ENCODE measurements around the gene SUV39H1.
"Not testable (repeated sequence)": the region's sequence is repeated elsewhere in the genome, so short reads cannot be mapped to it uniquely, and the experiment has no call there.

Gene SUV39H1

DNA sequence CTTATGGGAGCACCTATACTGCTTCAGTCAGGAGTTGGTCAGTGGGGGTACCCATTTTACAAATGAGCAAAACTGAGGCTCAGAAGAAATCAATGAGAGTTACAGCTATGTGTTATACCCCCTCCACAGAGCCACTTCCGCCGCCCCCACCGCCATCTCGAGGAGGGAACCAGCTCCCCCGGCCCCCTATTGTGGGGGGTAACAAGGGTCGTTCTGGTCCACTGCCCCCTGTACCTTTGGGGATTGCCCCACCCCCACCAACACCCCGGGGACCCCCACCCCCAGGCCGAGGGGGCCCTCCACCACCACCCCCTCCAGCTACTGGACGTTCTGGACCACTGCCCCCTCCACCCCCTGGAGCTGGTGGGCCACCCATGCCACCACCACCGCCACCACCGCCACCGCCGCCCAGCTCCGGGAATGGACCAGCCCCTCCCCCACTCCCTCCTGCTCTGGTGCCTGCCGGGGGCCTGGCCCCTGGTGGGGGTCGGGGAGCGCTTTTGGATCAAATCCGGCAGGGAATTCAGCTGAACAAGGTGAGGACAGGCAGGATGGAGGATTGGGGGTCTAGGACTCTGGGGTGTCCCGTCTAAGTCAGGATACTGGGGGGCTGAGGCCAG, 7.9 kb upstream of the SUV39H1 start:
- DNase-seq: no peak

DNA sequence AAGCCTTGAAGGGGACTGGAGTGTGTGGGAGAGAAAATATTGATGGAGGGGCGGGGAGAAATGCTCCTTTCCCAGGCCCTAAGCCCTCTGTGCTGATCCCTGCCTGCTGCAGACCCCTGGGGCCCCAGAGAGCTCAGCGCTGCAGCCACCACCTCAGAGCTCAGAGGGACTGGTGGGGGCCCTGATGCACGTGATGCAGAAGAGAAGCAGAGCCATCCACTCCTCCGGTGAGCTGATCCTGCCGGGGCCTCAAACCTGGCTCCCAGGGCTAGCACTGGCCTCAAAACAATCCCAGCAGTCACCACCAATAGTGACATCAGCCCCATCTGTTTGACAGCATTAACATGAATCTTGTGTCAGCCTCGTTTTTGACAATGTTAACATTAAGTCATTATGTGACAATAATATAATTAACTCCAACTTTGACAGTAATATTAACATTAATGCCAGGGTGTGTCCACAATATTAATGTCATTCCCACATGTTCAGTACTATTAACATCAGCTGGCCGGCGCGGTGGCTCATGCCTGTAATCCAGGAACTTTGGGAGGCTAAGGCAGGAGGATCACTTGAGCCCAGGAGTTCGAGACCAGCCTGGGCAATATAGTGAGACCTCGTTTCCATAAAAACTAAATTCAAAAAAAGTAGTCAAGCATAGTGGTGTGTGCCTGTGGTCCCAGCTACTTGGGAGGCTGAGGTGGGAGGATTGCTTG, 7.2 kb upstream of the SUV39H1 start:
- DNase-seq: no peak

DNA sequence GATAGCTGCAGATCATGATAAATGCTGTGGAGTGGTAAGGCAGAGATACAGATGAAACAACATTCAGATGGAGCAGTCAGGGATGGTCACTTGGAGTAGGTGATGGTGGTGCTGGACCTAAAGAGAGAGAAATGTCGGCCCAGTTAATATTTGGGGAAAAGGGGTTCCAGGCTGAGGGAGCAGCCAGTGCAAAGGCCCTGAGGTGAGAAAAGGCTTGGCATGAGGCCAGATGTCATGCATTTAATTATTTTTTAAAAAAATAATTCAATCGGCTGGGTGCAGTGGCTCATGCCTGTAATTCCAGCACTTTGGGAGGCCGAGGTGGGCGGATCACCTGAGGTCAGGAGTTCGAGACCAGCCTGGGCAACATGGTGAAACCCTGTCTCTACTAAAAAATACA, 4.8 kb upstream of the SUV39H1 start:
- DNase-seq: not testable (repeated sequence)

DNA sequence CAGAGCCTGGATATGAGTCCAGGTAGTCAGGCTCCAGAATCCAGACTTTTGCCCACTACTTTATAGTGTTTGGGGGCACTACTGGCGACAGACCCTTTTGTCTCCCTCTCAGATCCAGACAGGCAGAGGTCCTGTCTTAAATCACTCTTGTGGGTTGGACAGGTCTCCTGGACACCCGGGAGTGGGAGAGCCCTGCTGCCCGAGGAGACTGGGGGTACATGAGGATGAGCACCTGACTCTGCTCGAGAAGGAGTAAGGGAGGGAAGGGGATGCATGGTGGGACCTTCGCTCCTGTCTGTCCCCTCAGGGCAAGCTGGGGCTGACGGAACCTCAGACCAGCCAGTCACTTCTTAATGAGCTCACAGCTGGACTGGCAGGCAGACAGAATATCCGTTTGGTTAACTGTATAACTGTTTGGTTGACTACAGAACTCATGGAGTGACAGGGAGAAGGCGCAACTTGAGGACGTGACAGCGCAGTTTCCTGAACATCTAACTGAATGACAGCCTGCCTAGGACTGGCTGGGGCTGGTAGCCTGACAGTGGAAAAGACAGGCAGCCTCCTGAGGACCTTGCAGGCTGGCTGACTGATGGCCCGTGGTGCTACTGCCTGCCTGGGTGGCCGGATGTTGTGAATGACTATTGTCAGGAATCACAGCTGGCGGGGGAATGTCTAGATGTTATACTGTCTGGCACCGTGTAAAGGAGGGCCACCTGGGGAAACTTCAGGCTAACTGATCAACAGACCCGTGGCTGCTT, 1.6 kb upstream of the SUV39H1 start:
- no peak for DNase-seq

DNA sequence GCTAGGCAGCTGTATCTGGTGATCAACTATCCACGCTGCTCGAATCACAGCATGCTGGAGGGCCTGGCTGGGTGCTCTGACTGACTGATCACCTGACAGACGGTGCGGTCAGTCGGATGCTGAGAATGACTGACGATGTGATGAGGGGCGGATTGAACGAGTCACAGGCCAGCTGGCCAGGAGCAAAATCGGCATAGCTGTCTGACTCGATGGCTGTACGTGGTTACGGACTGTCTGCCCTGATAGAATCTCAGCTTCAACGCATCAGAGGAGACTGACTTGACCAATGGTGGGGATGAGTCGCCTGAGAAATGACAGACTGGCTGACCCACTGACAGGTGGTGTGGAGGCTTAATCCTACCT, 1.0 kb upstream of the SUV39H1 start:
- DNase-seq: no peak

DNA sequence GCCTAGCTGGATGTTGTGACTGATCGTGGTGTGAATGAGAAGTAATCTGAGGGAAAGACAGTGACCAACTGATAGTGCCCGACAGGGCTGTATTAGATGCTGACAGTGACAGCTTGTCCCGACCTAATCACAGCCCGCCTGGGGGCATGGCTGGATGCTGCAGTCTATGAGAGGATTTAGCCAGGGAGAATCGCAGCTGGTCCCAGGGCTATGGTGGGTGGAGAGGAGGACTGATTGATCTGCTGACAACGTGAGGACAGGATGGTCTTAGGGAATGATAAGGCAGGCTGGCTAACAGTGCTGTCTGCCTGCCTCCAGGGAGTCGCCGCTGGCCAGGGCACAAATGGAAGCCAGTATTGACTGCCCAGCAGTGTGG, 621 bp upstream of the SUV39H1 start:
- no peak for DNase-seq

DNA sequence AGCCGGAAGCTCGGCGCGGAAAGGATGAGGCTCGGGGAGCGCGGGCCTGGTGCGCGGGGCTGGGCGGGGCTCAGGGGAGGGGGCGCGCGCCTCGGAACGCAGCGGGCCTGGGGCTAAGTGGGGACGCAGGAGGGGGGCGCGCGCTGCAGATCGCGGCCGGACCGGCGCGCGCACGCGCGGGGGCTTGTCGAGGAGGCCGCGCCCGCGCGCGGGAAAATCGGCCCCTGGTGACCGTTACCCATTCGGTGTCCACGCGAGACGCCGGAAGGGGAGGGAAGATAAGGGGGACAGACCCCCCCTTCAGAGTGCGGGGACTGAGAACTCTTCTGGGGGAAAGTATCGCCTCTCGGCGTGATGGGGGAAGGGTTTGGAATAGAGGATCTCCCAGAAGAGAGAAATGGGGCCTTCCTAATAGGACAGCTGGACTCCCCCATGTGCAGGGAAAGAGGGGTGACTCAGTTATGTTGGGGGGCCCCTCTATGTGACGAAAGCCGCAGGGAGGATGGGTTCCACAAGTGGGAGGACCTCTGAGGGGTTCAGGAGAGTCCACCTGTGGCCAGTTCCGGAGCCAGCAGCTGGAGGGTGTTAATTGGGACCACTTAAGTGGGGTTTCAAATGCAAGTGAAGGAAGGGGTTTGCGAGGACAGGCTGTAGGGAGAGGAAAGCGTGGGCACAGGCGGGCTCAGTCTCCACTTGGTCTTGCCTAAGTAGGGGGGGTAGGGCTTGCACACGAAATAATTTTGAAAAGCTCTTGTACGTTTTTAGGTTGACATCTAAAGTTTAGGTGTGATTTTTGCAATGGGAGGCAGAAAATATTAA, 584 bp downstream of the SUV39H1 start:
- DNase-seq: no peak

DNA sequence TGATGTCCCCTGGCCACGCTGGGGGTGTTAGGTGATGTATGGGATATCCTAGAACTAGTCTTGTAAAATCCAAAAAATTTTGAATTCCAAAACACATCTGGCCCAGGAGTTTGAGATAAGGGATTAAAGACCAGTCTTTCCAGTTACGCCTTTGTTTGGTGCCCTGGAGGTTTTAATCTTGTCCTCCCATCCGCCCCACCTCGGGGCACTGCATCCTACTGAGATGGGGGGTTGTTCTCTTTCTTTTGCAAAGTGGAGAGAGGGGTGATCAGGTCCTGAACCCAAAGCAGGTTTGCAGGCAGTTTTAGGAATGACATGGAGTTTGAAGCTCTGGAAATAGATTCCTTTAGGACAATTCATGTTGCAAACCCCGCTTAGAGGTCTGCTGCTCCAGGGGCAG, 1.8 kb downstream of the SUV39H1 start:
- no peak for DNase-seq

DNA sequence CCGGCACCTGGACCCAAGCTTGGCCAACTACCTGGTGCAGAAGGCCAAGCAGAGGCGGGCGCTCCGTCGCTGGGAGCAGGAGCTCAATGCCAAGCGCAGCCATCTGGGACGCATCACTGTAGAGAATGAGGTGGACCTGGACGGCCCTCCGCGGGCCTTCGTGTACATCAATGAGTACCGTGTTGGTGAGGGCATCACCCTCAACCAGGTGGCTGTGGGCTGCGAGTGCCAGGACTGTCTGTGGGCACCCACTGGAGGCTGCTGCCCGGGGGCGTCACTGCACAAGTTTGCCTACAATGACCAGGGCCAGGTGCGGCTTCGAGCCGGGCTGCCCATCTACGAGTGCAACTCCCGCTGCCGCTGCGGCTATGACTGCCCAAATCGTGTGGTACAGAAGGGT, 3.7 kb downstream of the SUV39H1 start:
- DNase-seq: no peak

DNA sequence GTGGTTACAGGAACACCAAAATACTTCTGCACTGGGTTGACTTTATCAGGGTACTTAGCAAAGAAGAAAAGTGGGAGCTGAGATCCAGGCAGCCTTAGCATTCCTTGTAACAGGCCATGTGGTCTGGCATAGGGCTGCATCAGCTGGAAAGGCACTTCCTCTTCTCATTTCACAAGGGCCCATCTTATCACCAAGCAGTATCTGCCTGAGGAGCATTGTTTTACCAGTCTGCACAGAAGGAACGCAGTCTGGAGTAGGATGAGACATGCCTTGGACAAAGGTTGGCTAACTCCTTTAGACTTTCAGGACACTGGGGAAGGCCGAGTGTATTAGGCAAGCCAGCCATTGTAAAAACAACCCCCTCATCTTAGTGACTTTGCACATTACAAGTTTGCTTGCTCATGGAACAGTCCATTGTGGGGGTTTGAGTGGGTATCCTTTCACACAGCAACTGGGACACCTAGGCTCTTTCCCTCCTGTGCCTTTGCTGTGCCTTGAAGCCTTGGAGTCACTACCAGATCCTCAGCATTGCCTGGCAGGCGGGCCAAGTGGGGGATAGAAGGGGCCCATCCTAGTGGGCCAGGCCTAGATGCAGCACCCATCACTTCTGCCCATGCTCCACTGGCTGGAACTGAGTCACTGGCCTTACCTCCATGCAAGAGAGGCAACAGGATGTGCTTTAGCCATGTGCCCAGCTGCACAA, 4.6 kb downstream of the SUV39H1 start:
- no peak for DNase-seq

DNA sequence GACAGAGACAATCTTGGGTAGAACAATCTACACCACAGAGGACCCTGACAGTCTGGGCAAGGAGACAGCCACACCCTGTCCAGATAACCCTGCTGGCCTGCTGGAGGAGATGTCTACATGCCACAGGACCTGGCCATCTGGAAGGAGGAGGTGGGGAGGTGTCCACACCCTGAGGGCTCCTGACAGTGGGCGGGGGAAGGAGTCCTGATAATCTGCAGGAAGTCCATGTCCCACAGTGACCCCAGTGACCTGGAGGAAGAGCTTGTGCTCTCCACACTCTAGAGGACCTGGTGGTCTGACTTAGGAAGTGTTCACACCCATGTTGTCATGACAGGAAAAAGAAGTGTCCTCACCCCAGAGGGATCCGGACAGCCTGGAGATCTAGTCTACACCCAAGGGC, 5.5 kb downstream of the SUV39H1 start:
- DNase-seq: no peak

DNA sequence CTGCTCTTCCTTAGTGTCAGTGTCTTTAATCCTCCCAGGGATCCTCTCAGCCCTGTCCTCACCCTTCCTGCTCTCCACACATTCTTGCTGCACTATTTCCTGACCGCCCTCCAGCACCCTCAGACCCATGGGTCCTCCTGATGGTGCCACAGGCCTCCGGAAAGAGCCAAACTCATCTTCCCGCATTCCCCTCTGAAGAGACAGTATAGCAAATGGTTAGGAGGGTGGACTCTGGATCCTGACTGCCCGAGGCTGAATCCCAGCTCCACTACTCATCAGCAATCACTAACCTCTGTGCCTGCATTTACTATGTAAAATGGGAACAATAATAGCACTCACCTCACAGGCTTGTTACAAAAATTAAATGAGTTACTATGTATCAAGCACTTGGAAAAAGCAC, 6.2 kb downstream of the SUV39H1 start:
- DNase-seq: no peak

DNA sequence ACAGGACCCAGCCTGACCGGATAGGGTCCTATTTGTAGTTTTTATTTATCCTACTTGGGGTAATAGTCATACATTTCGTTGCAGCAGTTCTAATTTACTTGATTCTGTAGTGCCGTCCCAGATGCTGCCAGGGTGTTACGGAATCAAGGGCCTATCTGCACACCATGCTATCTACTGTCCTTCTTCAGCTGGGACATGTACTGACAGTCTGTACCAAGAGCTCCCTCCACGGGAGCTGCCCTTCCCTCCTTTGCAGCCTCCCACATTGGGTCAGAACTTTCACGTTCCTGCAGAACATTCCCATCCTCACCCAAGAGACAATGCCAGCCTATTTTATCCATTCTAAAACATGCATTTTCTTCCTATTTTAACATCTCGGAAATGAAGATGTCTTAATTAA, 6.7 kb downstream of the SUV39H1 start:
- DNase-seq: no peak

DNA sequence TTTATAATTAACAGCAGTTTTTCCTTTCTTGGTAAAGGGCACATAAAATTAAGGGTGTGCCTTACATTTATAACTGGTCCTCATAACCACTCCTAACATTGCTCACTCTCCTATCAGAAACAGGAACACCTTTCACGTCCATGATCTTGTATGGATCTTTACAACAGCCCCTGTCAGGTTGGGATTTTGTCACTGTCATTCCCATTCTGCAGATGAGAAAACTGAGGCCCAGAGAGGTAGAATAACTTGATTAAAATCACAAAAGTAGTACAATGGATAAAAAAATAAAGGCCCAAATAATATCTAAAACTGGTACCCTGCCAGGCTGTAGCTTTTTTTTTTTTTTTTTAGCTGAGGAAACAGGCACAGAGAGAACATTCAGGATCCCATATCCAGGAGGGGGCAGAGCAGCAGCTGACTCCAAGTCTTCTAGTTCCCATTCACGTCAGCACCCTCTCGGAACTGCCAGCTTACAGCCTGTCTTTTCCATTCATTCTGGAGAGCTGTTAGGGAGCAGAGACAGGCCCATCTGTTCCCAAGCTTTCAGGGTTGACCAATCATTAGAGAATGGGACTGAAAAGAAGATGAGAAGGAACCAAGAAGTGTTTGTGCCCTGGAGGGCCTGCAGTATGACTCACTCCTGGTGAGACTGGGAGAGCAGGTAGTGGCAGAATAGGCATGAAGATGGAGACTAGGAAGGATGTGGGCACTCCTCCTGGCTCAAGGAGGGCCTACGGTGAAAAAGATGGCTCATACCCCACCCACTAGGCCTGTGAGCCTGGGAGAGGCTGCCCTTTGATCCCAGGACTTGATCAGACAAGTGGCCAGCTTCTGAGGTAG, 7.3 kb downstream of the SUV39H1 start:
- no peak for DNase-seq

DNA sequence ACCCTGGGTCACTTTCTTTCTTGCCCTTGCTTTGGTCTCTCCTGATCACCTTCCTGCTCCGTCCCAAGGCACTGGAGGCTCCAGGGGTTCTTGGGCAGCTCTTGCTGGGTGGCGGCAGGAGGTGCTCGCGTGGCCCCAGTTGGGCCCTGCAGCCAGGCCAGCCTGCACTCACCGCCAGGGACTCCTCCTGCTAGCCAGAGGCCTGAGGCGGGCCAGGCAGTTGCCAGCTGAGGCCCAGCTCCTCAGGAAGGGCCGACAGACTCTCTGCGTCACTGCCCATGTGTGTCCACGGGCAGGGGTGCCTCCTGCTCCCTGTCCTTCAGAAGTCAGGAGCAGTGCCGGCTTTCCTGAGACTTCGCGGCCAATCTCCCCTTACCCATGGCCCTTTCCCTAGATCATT, 9.3 kb downstream of the SUV39H1 start:
- no peak for DNase-seq

DNA sequence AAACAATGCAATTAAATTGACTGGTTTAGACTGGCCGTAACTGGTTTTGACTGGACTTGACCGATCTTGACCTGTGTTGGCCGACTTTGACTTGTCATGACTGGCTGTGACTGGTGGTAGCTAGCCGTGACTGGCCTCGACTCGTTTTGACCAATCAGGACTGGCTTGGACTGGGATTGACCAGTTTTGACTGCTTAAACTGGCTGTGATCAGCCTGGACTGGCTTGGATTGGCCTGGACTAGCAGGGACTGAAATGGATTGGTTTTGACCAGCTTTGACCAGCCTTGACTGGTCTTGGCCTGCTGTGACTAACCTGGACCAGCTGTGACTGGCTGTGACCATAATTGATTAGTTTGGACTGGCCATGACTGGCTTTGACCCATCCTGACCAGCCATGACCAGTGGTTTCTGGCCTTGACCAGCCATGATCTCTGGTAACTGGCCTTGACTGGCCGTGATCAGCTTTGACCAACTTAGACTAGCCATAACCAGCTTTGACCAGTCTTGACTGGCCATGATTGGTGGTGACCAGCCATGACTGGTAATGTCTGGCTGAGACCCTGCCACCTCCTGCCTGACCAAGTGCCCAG, 13.1 kb downstream of the SUV39H1 start:
- no peak for DNase-seq

DNA sequence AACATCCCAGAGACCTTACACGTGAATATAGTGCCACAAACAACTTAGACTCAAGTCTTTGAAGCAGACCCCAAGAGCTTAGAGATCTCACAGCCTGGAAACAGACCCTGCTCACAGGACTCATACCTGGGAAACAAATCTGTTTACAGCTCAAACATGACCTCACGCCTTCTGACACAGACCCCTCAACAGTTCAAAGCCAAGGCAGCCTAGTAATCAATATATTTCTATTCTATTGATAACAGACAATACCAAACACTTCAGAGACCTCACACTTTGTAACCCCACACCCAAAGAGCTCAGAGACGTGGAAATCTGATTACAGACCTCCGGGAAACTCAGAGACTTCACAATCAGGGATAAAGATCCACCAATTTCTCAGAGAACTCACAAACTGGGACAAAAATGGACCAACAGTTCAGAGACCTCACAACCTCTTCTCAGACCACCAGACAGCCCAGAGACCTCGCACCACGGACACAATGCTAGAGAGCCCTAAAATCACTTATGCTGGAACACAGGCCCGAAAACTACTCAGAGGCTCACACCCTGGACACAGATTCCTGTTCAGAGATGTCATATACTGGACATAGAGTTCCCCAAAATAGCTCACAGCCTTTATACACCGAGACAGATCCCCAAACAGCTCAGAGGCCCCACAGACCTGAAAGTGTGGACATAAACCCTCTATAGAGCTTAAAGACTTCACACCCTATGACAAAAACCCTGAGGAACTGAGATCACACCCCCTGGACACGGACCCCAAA, 14.8 kb downstream of the SUV39H1 start:
- DNase-seq: no peak

DNA sequence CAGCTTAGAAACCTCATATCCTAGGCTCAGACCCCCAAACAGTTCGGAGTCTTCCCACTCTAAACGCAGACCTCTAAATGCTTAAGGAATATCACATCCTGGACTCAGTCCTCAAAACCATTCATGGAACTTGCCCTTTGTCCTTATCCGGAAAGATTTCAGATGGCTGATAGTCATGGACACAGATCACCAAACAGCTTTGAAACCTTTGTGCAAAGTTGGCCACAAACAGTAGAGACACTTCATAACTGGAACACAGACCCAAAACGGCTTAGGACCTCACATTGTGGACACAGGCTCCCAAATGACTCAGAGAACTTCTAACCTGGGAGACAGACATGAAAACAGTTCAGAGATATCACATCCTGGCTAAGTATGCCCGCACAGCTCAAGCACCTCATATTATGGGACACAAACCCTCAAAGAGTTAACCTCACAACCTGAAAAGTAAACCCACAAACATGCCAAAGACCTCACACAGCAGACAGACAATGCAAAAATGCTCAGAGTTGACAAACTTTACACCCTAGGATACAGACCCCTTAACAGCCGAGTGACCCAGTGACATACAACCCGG, 15.5 kb downstream of the SUV39H1 start:
- DNase-seq: no peak

DNA sequence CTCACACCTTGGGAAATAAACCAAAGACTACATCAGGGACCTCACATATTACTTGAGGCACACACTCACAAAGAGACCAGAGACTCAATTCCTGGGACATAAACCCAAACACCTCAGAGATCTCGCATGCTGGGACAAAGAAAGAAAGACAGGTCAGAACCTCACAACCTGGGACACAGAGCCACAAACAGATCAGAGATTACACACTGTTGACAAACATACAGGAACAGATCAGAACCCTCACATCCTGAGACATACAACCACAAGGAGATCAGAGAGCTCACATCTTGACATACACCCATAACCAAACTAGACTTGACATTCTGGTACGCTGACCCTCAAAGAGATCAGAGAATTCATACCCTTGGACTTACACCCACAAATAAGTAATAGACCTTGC, 17.3 kb downstream of the SUV39H1 start:
- DNase-seq: no peak

DNA sequence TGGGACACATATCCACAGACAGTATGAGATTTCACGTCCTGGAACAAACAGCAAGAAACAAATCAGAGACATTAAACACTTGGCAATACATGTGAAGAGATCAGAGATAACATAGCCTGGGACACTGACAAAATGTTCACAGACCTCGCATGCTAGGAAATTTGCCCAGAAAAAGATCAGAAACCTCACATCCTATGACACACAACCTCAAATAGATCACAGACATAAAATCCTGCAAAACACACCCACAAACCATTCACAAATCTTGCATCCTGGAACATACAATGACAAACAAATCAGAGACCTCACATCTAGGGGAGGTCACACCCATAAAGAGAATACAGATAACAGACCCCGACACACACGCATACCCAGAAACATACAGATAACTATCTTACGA, 18.0 kb downstream of the SUV39H1 start:
- no peak for DNase-seq

Data from CD4-positive, alpha-beta T cell treated with Interferon gamma for 1 hour (primary cell).